GM18520 (cell line): ENCODE results near the gene KIF21B.
A peak's percentile ranks its signal among the peaks of the same experiment; 100 is the strongest.

Experiments
- ATAC-seq: cut with Tn5 transposase; IDR thresholded peaks from one replicate; pipeline ENCODE4 v1.9.1; 2021; ENCODE audit not compliant: unreplicated experiment

Gene KIF21B, protein sequence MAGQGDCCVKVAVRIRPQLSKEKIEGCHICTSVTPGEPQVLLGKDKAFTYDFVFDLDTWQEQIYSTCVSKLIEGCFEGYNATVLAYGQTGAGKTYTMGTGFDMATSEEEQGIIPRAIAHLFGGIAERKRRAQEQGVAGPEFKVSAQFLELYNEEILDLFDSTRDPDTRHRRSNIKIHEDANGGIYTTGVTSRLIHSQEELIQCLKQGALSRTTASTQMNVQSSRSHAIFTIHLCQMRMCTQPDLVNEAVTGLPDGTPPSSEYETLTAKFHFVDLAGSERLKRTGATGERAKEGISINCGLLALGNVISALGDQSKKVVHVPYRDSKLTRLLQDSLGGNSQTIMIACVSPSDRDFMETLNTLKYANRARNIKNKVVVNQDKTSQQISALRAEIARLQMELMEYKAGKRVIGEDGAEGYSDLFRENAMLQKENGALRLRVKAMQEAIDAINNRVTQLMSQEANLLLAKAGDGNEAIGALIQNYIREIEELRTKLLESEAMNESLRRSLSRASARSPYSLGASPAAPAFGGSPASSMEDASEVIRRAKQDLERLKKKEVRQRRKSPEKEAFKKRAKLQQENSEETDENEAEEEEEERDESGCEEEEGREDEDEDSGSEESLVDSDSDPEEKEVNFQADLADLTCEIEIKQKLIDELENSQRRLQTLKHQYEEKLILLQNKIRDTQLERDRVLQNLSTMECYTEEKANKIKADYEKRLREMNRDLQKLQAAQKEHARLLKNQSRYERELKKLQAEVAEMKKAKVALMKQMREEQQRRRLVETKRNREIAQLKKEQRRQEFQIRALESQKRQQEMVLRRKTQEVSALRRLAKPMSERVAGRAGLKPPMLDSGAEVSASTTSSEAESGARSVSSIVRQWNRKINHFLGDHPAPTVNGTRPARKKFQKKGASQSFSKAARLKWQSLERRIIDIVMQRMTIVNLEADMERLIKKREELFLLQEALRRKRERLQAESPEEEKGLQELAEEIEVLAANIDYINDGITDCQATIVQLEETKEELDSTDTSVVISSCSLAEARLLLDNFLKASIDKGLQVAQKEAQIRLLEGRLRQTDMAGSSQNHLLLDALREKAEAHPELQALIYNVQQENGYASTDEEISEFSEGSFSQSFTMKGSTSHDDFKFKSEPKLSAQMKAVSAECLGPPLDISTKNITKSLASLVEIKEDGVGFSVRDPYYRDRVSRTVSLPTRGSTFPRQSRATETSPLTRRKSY (N-terminal part only)

DNA sequence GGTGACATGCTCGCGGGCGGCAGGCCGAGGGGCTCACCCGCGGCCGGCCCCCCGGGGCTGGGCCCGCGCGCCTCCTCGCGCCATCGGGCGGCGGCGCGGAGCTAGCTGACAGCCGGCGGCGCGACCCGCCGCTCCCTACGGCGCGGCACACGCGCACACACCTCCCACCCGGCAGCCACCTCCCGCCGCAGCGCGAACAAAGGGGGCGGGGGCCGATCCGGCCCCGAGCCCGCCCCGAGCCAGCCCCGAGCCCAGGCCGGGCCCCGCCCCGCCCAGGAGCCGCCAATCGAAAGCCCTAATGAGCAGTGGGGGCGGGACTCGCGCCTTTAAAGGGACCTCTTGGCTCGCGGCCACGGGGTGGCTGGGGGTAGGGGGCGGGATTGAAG, at the start of gene KIF21B:
Gene KIF21B, minus strand, starts transcription at position 198 of the 386 bp plus-strand sequence. CDS start 331 bp downstream, outside the sequence.
- peak; percentile 47 for ATAC-seq

DNA sequence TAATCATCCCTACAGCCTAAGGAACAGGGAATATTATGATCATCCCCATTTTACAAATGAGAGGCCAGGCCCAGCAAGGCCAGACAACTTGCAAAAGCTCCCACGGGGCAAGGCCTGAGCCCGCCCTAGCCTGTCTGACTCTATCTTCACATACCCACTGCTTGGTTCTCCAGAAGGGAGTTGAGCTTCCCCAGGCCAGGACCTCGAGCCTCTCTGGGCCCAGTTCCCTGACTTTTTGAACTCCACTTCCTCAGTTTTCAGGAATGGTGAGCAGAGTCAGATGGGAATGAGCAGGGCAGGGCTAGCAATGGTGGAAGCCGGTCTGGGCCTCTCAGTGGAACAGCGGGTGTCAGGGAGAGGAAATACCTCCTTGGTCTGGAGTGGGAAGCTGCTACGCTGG, 49.4 kb upstream of the KIF21B start:
- ATAC-seq = no peak

DNA sequence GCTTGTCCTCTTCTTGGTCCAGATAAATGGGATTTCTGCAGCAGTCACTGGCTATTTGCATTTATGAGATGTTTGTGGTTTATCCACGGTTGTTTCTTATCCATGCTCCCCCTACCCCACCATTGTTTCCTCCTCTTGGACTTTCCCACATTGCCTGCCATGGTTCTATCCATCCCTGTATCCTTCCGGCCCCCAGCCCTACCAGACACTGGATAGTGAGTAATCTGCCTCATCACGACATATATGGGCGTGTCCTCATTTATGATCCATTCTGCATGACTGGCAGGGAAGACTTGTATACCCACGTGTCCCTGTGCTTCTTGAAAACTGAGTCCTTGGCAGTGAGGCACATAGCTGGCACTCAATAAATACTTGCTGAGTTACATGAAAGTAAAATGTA, 48.6 kb upstream of the KIF21B start:
- no peak for ATAC-seq

DNA sequence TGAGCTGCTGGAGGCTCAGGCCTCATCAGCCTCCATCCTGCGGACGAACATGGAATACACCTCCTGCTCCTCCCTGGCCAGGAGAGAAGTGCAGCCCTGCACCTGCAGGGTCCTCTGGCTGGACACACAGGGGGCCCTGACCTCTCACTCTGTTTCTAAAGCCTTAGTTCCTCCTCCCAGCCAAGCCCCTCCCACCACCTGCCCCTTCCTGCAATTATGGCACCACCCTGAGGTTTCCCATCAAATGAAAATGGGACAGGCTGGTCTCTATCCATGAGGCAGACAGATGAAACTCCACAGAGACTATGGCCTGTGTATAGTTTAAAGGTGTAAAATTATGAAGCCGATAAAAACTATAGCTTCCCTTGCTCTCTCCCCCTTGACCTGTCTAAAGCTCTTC, 46.1 kb upstream of the KIF21B start:
- no peak for ATAC-seq

DNA sequence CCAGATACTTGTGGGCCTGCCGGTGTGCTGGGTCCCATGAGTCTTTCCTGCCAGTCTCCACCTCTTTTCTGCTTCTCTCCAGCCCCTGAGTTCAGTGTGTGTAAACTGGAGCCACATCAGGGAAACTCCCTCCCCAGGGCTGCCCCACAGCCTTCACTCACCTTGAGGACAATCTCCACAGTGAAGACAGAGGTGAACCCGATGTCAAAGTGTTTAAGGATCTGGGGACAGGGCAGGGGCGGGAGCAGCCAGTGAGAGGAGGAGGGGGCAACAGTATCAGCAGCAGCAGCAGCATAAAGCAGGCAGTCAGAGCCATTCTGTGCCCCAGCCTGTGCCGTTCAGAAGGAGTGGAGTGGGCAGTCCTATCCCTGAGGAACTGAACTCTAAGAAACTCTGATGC, 45.5 kb upstream of the KIF21B start:
- ATAC-seq = no peak

DNA sequence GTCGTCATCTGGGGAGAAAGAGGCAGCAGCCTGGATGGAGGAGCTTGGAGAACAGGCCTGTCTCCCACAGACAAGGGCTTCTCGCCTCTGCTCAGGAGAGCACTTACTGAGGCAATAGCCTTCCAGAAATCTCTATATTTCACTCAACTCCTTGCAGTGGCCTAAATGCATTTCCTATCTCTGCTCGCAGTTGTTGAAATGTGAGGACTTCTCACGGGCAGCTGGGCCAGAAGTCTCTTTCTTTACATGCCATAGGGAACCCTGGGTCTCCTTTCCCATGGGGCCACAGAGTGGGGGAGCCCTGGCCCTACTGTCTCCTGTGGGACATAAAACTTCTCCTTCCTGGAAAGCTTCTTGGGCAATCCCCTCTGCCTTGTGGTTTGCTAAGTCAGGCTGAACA, 43.5 kb upstream of the KIF21B start:
- no peak for ATAC-seq

DNA sequence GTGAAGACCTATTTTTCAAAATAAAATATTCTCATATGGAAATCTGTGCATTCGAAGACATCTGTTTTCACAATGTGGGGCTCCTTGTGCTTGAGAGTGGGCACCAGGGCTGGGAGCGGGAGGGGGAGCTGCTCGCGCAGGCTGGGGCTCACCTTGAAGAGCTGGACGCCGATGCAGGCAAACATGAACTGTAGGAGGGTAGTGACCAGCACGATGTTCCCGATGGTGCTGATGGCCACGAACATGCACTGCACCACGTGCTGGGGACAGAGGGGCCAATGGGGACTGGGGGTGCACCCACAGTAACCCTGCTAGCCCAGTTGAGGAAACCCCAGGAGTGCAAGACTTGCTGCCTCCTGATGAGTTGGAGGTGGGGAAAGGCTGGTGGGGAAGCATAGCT, 42.2 kb upstream of the KIF21B start:
- ATAC-seq = no peak

DNA sequence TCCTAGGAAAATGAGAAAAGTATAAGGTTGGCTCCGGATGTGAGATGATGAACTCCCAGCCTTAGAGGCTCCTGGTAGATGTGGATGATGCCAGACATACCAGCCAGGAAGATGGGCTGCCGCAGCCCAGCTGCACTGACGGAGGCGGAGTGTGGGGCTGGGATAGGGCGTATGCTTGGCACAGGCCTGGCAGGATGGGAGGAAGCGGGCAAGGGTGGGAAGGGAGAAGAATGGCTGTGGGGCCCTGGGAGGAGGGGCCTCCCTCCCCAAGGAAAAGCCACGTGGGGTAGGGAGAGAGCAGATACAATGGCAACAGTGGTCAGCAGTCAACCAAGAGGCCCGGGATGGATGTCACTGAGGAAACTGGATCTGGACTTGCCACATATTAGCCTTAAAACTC, 41.3 kb upstream of the KIF21B start:
- no peak for ATAC-seq

DNA sequence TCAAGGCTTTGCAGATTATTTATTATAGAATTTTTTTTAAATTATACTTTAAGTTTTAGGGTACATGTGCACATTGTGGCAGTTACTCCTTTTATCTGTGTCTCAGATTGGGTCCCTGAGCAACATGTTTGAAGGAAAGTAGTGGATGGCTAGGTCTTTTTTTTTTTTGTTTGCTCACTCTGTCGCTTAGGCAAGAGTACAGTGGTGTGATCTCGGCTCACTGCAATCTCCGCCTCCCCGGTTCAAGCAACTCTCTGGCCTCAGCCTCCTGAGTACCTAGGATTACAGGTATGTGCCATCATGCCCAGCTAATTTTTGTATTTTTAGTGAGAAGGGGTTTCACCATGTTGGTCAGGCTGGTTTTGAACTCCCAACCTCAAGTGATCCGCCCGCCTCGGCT, 39.6 kb upstream of the KIF21B start:
- no peak for ATAC-seq

DNA sequence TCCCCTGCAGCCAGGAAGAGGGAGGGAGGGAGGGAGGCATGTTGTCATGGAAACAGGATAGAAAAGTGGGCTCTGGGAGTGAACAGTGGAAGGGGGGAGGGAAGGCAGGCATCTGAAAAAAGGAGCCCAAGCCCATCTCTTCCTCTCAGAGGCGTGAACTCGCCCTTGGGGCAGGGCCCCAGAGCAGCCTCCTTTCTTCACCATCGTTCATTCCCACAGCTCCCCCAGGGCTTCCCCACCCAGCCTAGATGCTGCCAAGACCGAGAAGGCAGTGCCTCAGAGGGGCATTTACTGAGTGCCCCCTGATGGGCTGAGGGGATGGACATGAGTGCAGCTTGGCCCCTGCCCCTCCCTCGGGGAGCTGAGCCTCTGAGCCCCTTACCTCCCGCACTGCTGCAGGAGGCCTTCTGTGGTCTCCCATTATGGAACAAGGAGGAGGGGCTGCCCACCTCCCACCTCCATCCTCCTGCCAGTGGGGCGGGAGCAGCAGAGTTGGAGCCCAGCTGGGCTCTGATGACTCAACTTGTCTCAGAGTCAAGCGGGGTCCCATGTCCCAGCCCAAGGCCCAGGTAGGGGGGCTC, 39.1 kb upstream of the KIF21B start:
- ATAC-seq = no peak

DNA sequence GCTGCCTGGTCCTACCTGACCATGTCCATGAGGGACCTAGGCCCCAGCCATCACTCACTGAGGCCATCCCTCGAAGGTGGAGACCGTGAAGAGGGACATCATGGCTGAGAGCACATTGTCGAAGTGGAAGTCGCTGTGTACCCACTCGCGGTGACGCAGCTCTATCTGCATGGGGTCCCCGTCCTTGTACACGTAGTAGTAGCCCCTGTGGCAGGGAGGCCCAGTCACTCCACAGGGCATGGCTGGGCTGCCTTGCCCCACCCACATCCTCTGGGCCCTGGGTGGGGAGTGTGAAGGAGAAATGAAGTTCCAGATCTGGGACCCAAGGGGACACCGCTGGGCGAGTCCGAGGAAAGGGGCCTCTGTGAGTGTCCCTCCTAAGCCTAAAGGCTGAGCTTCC, 38.4 kb upstream of the KIF21B start:
- no peak for ATAC-seq

DNA sequence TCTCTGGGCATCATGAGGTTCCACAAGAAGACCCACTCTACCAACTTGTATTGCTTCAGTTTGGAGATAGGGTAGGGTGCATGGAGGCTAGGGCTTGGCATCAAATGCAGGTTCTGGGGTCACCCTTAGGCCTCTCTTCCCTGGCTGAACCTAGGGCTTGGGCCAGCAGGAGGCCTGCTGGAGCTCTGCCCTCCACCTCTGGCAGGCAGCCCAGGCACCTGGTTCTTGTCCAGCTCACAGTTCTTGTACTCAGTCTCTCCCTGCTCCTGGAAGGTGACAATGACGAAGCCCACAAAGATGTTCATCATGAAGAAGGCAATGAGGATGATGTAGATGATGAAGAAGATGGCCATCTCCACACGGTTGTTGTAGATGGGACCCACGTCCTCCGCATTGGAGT, 37.5 kb upstream of the KIF21B start:
- ATAC-seq = no peak

DNA sequence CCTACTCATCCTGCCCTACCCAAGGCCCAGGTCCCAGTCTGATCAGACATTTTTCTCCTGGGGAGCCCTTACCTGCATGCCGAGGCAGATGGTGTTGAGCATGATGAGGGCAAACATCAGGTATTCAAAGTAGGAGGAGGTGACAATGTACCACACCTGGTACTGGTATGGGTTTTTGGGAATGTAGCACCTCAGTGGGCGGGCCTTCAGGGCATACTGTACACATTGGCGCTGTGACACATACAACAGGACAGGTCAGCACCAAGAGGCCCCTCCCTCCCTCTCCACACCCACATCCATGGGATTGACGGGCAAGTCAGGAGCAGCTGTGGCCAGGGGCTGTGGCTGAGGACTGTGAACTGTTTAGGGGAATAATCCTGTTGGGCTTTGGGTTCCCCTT, 37.1 kb upstream of the KIF21B start:
- ATAC-seq = no peak

DNA sequence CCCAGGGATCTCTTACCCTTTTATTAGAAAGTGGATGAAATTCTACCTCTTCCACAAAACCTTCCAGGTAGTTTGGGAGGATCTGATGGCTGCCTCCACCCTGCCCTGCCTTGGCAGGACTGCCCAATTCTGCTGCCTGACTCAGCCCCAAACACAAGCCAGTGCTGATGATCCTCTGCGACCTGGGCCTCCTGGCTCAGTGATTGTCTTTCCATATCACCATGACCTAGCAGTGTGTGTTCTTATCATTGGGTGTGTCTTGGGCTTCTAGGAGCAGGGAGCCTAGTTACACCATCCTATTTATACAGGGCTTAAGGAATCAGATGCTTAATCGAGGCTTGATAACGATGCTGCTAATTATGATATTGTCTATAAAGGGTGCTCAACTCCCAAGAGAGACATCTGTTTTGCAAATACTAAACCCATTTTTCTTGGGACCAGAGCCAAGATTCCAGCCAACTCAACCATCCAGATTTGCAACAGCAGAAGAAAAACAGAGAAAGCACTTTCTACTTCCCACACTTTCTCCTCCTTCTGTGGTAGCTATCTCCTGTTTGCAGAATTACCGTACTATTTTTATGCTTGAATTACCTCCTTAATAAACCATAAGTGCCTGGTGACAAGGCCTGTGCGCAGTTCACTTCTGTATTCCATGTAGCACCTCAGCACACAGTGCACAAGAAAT, 36.5 kb upstream of the KIF21B start:
- no peak for ATAC-seq

DNA sequence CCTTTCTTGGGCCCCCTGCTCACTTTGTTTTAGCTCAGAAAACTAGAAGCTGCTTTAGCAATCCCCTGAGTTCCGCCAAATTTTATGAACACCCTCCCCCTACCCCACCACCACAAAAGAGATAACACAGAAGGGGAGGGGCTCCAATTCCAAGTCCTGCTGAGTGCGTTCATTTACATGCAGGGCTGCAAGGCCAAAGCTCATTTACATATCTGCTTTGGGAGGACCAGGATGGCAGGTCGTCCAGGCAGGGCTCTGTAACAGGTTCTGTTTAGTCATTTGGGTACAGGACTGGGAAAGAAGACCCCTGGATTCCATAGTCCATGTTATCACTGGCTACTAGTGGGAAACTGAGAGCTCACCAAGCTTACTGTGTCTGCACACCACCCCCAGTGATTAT, 35.9 kb upstream of the KIF21B start:
- no peak for ATAC-seq

DNA sequence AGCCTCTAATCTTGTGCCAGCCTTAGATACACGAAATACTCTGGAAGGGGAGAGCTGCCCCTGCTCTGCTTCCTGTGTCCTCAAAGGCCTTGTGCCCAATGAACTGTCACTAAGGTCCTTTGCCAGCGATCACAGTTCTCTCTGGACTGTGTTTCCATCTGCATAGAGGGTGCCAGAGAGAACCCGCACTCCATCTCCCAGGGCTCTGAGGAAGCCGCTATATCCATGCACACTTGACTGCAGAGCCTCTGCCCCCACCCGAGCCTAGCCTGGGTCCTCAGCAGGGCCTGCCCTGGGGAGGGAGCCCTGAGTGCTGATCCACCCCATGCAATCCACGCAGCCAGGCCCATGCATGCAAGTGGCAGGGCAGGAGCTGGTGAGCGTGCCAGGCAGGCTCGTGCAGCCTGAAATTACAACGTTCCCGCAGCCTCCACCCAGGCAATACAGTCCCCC, 30.6 kb upstream of the KIF21B start:
- ATAC-seq = no peak

DNA sequence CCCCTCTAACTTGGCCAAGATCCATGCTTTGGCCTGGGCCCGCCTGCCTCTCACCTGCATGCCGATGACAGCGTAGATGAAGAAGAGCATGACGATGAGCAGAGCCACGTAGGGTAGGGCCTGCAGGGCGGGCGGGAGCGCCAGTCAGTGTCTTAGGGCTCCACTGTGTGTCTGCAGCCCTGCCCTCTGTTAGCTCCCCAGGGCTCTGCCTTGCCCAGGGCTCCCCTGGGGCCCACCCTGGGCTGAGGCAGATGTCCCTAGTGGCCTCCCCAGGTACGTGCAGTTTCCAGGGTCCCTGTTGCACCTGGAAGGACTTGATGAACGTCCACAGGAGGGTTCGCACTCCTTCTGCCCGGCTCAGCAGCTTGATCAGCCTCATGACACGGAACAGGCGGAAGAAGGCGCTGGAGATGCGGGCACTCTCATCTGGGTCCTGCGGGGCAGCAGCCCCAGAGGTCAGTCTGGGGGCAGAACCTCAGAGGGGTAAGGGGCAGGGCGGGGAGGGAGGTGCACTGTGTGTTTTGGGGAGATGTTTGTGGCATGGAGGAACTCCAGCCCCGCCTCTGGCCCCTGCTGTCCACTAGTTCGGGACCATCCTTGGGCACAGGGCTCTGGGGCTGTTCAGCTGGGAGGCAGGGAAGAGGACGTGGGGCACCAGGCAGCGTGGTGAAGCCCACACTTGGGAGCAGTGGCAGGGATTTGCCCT, 29.8 kb upstream of the KIF21B start:
- no peak for ATAC-seq

DNA sequence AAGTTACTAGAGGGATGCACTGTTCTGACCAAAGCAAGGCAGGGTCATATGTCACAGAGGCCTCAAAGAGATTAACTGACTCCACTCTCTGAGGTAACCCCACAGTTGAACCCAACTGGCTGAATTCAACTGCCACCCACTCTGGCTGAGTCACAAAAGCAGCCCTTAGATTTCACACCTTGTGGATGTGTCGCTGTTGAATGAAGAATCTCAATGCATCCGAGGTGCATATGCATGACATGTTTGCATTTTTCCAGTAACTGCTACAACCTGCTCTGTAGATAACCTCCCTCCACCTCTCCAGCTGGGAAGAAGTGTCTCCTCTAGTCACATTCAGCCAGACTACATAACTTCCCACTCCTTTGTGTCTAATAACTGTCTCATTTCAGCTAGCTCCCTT, 27.9 kb upstream of the KIF21B start:
- no peak for ATAC-seq

DNA sequence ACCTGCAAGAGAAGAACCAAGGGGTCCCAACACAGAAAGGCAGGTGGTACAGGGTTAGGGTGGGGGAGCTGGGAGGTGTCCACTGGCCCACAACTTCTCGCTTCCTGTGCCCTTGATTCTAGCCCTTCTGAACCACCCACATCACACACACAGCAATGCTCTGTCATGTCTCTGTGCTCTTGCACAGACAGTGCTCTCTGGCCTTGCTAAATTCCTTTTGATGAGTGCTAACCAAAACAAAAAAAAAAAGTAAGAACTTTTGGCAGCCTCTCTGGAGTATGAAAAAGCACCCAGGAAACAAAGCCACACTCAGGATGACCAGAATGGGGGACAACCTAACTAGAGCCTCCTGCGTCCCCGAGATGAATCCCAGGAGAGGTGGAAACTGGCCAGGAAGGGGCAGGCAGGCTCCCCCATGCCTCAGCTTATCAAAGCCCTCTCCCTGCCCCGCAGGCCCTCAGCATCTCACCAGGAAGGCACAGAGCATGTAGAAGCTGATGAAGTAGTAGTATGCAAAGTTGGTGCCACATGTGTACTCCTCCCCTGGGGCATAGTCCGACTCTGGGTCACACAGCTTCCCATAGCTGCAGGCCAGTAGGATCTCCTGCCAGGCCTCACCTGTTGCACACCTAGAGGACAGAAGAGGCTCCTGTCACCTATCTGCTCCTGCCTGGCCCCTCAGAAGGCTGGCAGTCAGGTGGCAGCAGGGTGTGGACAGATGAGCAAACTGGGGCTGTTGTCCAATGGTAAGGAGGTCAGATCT, 27.2 kb upstream of the KIF21B start:
- no peak for ATAC-seq
